Keratinocyte (primary cell): Measurements from ENCODE around the gene DPF3.

Source experiments
- CTCF ChIP-seq, 3 experiments: IDR thresholded peaks in 1 of 3; conservative IDR thresholded peaks in 1 of 3; optimal IDR thresholded peaks in 1 of 3; 2 replicates in 2 of 3; 3 replicates in 1 of 3; pipeline versions ENCODE3 to v1.5.1; 2011; ENCODE audit warnings: low read length in 3 of 3, mild to moderate bottlenecking in 3 of 3, moderate library complexity in 2 of 3, control low read depth in 1 of 3, inconsistent platforms in 1 of 3; ENCODE audit not compliant: insufficient read depth in 2 of 3; ENCODE audit errors: extremely low read depth in 1 of 3
- EZH2 ChIP-seq: IDR thresholded peaks from one replicate; pipeline ENCODE4 v1.6.1; 2012; ENCODE audit warnings: inconsistent platforms, mild to moderate bottlenecking, low read length, moderate library complexity

GRCh38 chr14:72599579-72600470 lies 294.1 kb downstream of the DPF3 start:
- TF ChIP-seq CTCF (optimal IDR thresholded peaks at IDR 0.05 in 1 of 3, IDR thresholded peaks at IDR 0.05 in 1 of 3, conservative IDR thresholded peaks at IDR 0.05 in 1 of 3; ENCODE audit: extremely low read depth in 1 of 3, insufficient read depth in 2 of 3, low read length in 3 of 3) = no peak
- TF ChIP-seq EZH2 = no peak
